AG09319 (cell line): ENCODE measurements around the gene GCGR.

Experiments
- DNase-seq: peaks from one replicate; pipeline ENCODE4 v3.0.0-alpha.2; 2010; ENCODE audit warnings: low read depth; ENCODE audit errors: extremely low read depth
- CTCF ChIP-seq: IDR thresholded peaks from 2 replicates; pipeline ENCODE4 v1.5.1; 2011; ENCODE audit warnings: low read depth, mild to moderate bottlenecking, inconsistent platforms, low read length, moderate library complexity

The GCGR gene

DNA sequence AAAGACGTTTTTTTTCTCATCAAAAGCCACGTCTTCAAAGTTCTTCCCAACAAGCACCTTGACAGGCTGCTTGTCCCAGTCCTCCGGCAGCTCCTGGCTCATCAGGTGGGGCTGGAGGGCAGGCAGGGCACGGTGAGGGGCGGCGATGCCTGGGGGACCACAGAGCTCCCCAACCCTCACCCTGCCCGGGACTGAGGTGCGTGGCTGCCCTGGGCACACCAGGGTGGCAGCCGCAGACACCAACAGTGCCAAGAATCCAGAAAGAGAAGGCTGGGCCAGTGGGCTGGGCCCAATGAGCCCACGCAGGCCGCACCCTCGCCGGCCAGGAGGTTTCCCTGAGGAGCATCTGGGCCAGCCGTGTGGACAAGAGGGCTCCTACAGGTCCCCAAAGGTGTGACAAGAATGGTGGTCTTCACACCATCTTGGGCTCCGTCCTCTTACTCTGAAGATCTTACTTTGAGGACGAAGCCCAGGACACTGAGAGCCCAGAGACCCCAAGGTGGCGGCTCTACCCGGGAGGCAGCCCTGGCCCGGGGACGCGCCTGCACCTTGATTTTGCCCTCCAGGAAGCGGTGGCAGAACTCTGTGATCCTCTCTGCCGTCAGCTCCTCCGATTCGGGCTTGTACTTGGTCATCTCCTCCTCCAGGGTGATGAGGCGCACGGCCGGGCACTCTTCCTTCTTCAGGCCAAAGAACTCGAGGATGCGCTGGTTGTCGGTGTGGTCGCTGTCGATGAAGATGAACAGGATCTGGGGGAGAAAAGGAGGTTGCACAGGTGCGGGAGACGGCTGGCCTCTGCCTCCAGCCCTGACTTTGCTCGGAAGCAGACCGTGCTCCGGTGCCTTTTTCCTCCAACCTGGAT lies 42.2 kb downstream of the GCGR start:
- no peak for DNase-seq
- no peak for TF ChIP-seq CTCF

DNA sequence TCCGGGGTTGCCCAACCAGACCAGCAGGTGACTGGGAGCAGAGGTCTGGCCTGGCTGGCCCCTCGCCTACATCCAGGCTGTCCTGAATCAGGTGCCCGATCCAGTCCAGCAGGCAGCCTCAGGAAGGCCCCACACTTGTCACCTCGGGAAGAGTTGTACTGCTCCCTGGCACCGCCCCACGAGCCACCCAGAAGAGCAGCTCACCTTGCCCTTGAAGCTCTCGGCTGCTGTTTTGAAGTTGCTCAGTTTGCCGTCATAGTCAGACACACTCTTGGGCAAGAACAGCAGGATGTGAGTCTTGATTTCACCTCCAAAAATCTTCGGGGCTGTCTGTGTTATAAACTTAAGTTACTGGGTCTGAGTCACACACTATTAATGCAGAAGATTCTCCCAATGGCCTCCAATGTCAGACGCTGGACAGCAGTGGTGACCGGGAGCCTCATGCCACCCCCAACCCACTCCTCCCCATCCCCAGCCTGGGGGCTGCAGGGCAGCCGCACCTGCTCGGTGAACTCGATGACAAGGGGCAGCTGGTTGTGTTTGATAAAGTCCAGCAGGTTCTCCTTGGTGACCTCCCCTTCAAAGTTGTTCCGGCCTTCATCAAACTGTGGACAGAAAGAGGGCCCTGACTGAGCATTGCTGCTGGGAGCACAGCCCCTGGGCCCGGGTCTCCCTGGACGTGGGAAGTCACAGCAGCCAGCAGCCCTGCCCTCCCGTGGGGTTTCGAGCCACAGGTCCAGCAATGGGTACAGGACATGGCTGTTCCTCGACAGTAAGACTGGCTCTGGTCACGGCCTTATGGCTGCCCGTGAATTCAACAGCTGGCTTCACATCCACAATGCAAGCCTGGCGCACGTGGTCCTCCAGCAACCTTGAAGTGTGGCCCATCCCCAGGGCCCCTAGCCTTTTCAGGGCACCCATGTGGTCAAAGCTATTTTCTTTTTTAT lies 43.1 kb downstream of the GCGR start:
- no peak for TF ChIP-seq CTCF
- no peak for DNase-seq

DNA sequence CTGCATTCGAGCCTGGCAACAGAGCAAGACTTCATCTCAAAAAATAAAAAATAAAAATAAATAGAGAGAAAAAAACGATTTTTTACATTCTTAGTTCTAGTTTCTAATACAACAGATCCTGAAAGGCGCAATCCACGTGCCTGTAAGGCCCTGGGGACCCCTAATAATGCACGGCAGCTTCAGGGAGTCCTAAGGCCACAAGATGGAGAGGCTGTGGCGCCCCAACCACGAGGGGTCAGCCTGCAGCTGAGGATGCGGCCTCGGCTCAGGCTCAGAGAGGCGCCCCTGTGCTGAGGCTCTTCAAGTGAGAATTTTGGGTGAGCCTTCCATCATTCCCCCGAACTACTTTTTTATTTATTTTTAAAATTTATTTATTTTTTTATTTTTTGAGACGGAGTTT lies 45.5 kb downstream of the GCGR start:
- TF ChIP-seq CTCF = no peak
- DNase-seq = no peak

DNA sequence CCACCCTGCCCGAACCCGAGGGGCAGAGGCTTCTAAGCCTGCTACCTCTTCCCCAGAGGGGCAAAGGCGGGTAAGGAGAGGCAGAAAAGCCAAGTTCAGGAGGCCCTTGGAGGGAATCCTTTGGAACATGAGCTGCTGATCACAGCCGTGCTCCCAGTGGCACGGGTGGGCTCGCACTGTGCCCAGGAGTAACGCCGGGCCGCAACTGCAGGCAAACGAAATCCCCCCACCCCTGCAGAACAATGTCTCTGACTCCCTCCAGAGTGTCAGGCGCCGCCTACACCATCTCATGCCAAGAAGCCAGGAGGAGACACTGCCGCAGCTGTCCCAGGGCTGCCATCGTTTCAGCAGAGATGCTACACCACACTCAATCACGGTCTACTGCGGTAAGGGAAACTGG lies 47.5 kb downstream of the GCGR start:
- no peak for DNase-seq
- TF ChIP-seq CTCF = no peak

DNA sequence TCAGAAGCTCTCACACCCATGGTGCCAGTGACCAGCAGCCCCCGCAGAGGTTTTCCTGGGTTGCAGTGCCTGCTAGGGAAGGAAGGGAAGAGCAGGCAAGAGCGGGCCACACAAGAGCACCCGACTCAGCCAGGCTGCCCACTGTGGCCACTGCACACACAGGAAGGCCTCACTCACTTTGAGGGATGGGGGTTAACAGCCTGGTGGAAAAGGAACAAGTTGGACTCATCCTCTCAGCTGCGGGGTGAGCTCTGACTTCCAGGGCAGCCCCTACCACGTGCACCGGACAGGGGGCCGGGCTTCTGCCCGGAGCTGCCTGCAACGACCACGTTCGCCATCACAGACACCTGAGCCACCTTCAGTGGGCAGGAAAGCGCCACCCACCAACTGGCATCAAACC lies 48.3 kb downstream of the GCGR start:
- DNase-seq = no peak
- no peak for TF ChIP-seq CTCF

- no peak for DNase-seq
Observed at GRCh38 chr17:81854974-81855774, 51.2 kb downstream of the GCGR start.

More at GRCh38 chr17:81854974-81855774, 51.2 kb downstream of the GCGR start:
- TF ChIP-seq CTCF = no peak
